ENCODE results near the gene NUAK2.
"Not testable (repeated sequence)": the region's sequence is repeated elsewhere in the genome, so short reads cannot be mapped to it uniquely, and the experiment has no call there.

The NUAK2 gene

DNA sequence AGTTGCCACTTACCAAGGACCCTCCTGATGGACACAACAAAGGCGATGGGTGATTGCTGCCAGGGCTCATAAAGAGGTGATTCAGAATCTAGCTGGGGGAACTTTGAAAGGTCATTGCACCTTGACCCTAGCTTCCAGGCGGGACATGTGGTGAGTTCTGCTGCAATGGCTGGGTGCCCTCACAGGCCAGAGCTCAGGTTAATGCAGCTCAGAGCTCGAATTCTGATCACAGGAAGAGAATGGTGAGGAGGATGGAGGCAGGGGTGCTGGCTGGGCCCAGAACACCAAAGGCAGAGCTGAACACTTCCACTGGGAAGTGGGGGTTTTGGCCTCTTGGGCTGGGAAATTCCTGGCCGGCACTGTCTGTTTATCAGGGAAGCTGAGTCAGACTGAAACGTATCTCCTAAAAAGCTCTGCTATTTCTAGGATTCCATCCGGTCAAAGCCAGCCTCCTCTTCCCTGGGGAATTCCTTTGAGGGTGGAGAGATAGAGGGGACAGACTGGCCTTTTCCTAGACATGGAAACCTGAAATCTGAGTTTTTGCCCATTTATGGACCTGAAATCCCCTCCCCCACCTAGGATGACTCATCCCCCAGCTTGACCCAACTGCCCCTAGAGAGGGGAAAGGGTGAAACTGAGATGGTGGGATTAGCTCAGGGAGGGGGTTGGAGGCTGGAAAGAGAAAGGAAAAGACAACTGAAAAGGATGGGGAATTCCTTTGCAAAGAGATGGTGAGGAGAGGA lies 27.2 kb downstream of the NUAK2 start:
- no peak for DNase-seq

DNA sequence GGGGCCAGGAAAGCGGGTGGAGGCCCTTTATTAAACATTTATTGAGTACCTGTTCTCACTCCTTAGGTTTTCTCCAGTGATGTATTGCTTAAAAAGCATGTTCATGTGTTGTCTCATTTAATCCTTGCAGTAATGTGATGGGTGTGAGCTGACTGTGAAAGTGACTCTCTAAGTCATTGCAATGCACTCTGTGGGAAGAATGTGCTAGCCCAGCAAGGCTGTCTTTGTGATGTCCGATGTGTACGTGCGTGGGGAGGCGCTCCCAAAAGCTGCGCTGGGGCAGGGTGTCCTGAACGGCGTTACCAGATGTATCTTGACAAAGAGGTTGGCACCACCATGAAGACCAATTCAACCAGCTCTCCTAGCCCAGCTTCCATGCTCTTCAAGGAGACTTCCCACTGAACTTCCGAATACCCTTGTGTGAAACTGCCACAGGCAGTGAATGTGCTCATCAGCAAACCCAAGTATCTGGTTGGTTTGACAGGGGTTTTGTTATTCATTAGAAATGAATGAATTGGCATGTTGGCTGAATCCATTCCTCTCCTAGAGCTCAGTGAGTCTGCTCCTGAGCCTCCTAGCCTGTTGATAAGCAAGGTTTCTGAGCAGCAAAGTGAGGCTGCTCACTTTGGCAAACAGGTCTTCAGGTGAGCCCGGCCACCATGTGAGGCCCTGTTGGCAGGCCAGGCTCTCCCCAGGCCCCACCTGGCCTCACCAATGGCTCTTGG lies 28.0 kb downstream of the NUAK2 start:
- DNase-seq: no peak

DNA sequence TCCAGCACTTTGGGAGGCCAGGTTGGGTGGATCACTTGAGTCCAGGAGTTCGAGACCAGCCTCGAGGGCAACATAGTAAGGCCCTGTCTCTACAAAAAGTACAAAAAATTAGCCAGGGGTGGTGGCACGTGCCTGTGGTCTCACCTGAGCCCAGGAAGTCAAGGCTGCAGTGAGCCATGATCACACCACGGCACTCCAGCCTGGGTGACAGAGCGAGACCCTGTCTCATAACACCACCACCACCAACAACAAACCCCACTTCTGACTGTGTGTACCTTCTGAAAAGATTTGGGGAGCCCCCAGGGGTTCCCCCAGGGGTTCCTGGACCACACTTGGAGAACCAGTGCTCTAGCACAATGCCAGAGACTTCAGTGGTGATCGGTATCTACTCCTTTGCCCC lies 29.9 kb downstream of the NUAK2 start:
- DNase-seq: no peak

DNA sequence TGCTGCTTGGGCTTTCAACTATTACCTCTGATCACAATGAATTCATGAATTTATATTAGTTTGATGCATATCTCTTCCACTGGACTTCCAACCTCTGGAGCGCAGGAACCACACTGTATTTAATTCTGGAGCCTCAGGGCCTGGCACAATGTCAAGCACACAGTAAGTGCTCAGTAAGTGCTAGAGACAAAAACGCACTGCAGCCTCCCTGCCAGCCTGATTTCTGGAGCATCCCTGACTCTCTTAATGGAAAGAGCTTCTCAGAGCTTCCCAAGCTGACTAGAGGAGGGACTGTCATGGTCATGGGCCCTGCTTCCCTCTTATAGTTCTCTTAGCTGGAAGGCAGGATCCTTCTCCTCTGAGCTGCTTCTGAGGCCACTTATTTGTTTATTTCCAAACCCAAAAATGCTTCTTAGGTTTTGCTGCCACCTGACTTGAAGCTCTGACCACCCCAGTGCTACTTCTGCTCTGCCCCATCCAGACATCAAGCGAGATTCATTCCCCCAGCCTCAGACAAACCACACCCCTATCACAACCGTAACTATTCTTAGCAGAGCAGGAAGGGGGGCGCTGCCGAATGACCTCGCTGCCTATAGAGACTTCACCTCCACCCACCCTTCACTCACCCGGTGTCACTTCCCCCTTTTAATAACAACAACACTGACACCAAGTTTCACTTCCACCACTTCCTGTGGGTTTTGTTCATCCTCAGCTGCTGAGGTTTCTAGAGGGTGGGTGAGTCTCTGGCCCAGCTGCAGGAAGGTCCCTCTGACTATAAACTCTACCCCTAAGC lies 33.6 kb downstream of the NUAK2 start:
- DNase-seq: no peak

DNA sequence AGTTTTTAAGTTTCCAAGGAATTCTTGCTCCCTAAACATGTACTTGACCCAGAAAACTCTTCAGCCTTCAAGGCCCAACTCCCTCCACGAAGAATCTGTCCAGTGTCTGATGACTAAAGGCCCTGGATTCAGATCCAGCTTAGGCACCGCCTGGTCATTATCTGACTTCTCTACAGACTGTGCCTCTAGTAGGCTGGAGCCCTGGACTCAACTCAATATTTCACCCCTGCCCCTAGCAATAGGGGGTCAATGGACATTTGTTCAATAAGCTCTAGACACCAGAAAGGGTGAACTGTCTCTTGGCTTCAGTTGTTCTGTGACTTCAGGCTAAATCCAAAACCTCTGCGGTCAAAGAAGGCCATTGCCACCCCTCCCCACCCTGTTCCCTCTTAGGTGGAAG lies 34.5 kb downstream of the NUAK2 start:
- DNase-seq: no peak

DNA sequence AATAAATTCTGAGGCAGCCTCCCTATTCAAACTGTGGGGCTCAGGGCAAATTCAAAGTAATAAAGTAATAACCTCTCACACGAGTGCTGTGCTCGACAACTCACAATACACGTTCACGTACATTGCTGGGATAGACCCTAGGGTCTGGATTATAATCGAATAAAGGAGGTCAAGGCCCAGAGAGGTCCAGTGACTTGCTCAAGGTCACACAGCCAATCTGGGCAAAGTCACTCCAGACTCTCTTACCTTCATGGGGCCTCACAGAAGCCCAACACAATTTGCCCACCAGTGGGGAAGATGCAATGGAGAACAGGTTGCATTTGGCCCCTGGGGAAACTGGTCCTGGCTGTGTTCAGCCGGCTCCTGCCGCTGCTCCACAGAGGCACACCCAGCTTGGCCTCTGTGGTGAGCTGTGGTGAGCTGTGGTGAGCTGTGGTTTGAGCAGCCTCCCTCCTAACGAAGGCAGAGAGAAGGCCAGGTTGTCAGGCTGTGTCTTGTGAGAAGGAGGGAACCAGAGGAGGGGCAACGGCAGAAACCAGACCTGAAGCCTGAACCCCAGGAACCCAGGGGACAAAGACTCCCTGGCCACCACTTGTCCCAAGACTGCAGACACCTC lies 35.1 kb downstream of the NUAK2 start:
- no peak for DNase-seq

DNA sequence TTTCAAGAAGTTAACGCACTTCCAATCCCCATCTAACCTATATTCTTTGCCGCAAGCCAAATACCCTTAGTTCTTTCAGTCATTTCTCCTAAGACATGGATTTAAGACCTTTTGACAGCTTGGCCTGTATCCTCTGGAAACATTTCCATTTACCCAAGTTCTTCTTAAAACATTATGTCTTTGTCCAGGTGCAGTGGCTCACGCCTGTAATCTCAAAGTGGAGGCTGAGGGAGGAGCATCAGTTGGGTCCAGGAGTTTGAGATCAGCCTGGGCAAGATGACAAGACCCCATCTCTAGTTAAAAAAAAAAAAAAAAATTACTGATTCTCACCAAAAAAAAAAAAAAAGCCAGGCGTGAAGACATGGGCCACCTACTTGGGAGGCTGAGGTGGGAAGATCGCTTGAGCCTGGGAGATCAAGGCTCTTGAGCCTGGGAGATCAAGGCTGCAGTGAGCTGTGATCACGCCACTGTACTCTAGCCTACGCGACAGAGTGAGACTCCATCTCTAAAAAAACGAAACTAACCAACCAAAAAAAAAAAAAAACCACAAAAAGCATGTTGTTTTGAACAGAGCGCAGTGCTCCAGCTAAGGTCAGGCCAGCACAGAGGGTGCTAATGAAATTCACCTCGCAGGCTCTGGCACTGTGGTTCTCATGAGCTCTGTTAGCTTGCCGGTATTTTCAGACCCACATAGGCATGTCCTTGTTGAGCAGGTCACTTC lies 36.0 kb downstream of the NUAK2 start:
- DNase-seq: no peak

DNA sequence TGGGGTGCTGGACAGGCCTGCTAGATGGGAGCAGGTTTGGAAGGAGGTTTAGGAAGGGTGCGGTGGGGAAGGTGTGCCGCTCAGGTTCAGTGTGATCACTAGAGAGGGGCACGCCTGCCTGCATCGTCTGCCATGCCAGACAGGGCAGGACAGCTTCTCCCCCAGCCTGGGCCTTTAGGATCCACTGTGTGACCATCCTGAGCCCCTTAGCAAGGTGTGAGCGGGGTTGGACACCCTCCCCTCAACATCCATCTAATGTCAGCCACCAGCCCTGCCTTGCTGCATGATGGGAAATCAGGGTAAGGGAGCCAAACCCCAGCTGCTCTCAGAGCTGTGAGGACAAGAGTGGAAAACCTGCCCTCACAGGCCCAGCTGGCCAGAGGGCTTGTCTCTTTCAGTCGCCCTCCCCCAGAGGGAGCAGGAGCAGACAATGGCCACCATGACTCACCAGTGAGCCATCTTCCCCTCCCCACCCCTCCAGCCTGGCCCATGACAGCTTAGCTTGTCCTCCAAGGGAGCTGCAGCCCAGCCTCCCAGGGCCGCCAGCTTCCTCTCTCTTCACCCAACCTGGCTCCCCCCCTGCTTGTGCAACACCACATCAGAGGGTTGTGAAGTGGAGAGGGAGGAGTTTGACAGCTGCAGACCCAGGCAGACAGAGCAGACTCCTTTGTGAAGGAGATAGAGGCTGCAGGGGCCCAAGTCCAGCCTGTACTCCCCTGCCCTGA lies 37.0 kb downstream of the NUAK2 start:
- peak; percentile 35 for DNase-seq

DNA sequence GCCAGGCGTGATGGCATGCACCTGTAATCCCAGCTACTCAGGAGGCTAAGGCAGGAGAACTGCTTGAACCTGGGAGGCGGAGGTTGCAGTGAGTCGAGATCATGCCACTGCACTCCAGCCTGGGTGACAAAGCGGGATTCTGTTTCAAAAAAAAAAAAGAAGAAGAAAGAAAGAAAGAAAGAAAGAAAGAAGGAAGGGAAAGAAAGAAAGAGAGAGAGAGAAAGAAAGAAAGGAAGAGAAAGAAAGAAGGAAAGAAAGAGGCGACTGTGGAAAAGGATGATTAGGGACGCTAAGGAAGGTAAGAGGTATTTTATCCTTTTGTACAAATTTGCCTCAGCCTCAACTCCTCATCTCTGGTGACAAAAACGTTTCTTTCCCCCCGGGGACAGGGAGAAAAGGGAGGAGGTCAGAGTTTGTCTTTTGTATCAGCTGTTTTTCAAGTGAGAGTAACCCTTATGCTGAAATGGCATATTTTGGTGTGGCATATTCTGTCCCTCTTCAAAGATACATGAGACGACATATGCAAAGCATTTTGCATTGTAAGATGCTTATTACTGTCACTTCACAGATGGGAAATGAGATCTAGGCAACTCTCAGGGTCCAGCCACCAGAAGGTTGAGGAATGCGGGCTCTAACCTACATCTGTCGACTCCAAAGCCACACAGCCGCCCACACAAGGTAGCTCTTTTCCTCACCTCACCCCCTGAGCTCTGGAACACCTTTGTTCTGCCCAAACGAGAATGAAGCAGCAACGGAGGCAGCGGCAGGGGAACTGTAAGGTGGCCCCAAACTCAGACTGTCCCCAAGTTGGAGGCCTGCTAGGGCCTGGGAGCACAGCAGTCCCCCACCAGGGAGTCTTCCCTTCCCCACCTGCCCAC lies 38.0 kb downstream of the NUAK2 start:
- peak; percentile 39 for DNase-seq

DNA sequence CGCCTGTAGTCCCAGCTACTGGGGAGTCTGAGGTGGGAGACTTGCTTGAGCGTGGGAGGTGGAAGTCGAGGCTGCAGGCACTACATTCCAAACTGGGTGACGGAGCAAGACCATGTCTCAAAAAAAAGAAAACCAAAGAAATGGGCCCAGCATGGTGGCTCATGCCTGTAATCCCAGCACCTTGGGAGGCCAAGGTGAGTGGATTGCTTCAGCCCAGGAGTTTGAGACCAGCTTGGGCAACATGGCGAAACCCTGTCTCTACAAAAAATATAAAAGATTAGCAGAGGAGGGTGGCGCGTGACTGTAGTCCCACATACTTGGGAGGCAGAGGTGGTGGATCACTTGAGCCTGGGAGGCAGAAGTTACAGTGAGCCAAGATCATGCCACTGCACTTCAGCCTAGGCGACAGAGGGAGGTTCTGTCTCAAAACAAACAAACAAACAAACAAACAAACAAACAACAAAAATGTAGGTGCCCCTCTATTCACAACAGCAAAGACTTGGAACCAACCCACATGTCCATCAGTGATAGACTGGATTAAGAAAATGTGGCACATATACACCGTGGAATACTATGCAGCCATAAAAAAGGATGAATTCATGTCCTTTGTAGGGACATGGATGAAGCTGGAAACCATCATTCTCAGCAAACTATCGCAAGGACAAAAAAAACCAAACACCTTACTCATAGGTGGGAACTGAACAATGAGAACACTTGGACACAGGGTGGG lies 40.7 kb downstream of the NUAK2 start:
- DNase-seq: not testable (repeated sequence)

DNA sequence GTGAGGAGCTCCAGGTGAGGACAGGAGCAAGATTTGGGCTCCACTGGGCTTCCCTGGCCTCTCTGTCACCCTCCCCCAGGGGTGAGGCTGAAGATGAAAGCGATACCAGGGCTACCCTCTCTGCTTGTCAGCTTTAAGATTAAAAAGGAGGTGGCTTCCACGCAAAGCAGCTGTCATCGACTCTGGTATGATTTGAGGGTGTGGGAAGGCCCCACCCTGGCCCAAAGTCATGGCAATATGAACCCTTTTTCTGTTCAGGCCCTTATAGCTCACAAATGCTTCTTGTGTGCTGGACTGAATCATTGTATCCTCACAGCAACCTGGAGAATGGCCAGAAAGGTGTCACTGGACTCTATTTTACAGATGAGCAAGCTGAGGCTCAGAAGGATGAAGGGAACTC lies 41.6 kb downstream of the NUAK2 start:
- no peak for DNase-seq

DNA sequence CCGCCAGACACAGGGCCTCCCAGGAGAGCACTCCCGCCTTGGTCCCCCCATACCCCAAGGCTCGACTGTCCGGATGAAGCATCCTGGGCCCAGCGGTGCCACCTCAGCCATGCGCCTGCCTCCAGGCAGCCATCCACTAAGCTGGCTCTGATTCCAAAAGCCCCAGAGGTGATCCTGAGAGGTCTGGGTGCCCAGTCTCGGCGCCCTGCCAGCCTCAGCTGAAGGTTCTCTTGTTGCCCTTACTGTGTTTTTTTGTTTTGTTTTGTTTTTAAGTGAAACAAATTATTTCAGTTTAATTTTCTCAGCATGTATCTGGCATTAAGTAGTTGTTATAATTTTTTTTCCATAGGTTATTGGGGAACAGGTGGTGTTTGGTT lies 44.9 kb downstream of the NUAK2 start:
- DNase-seq: peak; percentile 46

DNA sequence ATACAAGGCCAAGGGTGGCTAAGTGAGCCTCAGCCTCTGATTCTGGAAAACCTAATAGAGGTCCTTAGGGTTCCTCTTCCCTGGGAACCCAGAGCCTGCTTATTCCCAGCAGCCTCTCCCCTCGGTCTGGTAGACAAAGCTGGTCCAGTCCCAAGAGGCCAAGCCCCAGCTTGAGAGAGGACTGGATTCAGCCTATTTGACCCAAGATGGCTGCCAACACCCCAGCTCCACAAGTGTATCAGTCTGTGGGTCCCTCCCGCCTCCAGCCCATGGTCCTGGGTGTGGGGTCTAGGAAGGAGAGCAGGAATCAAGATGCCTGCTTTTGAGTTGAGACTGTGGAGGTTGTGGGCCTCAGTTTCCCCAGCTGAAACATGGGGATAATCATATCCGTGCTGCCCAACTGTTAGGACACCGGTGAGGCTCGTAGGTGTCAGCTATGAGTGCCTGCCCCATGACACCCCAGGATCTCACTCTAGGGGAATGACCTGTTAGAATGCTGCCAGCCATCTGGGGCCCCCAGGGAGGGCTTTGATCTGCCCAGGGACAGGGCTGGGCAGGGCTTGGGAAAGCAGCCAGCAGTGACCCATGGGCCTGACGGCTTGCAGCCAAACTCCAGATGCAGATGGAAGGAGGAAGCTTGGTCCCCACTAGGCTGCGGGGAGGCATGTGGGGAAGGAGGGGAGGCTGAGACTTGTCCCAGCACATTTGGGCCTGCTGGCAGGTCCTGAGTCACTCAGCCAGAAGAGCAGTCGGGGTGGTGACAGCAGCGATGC lies 45.4 kb downstream of the NUAK2 start:
- DNase-seq: no peak

DNA sequence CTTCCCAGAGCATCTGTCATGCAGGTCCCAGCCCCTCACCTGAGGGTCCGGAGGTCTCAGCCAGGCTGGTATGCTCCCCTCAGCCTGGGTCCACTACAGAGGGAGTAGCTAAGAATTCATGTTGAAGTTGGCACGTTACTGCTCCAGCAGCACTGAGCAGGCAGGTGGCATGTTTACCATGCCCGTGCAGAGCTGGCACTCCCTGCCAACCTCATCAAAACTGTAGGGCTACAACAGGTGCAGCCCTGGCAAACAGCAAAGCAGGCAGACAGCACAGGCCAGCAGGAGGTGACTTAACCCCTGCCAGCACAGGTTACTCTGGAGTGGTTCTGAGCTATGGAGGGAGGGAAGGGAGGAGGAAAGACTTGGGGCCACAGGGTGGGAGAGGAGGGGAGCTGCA lies 46.4 kb downstream of the NUAK2 start:
- peak; percentile 50 for DNase-seq

DNA sequence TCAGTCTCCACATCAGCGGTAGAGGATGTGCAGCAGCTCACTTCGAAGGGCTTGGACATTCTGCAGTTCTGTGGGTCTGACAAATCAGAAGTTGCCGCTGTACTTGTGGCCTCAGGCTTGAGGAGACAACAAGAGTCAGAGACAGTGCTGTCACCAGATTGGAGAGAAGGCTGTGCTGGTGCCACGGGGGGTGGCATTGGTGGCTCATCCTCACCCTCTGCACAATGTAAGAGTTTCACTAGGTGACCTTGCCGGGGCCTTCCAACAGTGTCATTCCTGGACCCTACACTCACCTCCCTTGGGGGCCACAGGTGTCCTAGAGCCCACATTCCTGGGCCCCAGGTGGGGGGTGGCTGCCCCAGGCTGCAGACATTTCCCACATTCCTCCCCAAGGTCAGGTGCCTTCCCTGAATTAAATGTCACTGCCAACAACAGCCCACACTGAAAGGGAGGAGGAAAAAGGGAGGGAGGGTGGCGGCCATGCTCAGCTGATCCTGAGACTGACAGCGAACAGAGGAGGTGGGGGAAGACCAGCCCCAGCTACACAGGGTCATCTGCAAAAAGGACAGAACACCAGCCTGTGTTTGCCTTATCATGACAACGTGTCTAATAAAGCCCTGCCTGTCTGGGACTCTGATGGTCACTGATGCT lies 47.4 kb downstream of the NUAK2 start:
- no peak for DNase-seq

DNA sequence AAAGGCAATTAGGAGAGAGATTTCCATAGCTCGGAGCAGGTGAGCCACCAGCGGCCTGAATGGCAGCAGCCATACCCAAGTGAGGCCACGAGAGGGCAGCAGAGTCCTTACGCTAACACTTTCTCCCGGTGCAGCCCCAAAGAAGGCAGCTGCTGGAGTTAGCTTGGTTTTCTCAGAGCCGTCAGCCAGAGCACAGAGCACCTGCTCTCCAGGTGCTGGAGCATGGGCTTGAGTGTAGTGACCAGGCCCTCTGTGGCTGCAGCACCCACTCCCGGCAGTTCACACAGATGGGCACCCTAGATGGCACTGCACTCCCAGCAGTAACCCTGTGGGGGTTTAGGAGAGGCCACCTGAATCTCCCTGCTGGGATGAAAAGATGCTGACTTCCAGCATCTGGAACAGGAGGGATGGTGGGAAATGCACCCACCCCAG lies 48.0 kb downstream of the NUAK2 start:
- DNase-seq: peak; percentile 84

DNA sequence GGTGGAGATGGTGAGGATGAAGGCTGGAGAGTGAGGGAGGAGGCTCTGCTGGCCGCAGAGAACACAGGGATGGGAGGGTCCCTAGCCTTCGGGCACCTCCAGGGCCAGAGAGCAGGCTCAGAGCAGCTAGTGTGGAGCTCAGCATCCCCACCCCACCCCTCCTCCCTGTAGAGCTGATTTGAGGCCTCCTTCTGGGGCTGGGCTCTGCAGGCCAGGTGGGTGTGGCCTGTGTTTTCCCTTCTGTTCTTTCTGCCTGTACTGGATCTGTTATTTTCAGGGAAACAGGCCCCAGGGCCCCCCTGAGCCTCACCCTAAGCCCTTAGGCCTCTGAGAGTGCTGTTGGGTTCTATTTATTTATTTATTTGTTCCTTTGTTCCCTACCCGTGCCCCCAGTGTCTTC lies 49.0 kb downstream of the NUAK2 start:
- no peak for DNase-seq

DNA sequence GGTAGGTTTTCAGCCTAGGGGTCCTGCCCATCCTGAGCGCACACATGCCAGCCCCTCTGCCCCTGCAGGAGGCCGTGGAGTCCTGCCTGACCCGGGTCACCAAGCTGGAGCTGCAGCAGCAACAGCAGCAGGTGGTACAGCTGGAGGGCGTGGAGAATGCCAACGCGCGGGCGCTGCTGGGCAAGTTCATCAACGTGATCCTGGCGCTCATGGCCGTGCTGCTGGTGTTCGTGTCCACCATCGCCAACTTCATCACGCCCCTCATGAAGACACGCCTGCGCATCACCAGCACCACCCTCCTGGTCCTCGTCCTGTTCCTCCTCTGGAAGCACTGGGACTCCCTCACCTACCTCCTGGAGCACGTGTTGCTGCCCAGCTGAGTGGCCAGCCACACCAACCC lies 49.8 kb downstream of the NUAK2 start:
- DNase-seq: no peak

DNA sequence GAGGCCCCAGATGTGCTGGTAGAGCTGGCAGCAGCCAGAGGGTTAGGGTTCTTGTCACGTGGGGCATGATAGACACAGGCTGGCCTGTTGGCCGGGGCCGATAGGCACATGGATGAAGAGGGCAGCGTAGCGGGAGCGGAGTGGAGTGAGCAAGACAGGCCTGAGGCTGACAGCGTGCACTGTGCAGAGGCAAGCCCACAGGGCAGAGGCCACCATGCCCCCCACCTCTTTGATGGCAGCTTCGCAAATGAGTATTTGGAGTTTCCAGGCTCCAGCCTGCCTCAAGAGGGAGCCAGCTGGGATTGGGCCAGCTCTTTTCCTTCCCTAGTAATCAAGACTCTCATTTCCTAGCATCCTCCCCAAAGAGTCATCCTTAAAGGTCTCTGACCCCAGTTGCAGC lies 50.3 kb downstream of the NUAK2 start:
- DNase-seq: no peak
